ENCODE results near the gene SMARCA1. TPM values are rescaled to one million over a fixed set of nuclear protein-coding genes. Genes with fewer than 3 reads are reported as not detected.

The SMARCA1 gene
- total and polyA plus RNA-seq, 2 of the 13 experiments (the other 11 are each of a cell fraction or from before 2014, with no cell fraction given) = 97.7 to 145 TPM

- TF ChIP-seq NFYC (CRISPR knock-in tag; IDR thresholded peaks at IDR 0.05) (no peak), CBX1 (IDR thresholded peaks at IDR 0.05; ENCODE audit: low read depth) (no peak), CERS6 (CRISPR knock-in tag; IDR thresholded peaks at IDR 0.05) (no peak), CREB3 (CRISPR knock-in tag; IDR thresholded peaks at IDR 0.05) (no peak), SRY (CRISPR knock-in tag; IDR thresholded peaks at IDR 0.05) (no peak), ZNF746 (CRISPR knock-in tag; IDR thresholded peaks at IDR 0.05) (peak; percentile 53; the same call in 1 of the 2 replicates), ZNF234 (CRISPR knock-in tag; conservative IDR thresholded peaks at IDR 0.05) (no peak), ZNF782 (CRISPR knock-in tag; IDR thresholded peaks at IDR 0.05; ENCODE audit: borderline replicate concordance) (no peak), RXRB (CRISPR knock-in tag; IDR thresholded peaks at IDR 0.05; ENCODE audit: borderline replicate concordance) (peak; percentile 82), HMG20B (CRISPR knock-in tag; conservative IDR thresholded peaks at IDR 0.05) (peak; percentile 87), POGZ (CRISPR knock-in tag; IDR thresholded peaks at IDR 0.05) (0 out of 2 replicates have a peak, but pooled peaks have one; percentile 40), BRCA1 (CRISPR knock-in tag; IDR thresholded peaks at IDR 0.05) (no peak), ZNF20 (CRISPR knock-in tag; IDR thresholded peaks at IDR 0.05) (no peak), NFKB2 (CRISPR knock-in tag; IDR thresholded peaks at IDR 0.05; ENCODE audit: borderline replicate concordance) (no peak), ZNF574 (CRISPR knock-in tag; IDR thresholded peaks at IDR 0.05) (no peak), TFE3 (CRISPR knock-in tag; IDR thresholded peaks at IDR 0.05) (peak; percentile 72), MYNN (CRISPR knock-in tag; IDR thresholded peaks at IDR 0.05; ENCODE audit: low read depth) (peak; percentile 94; the same call in 1 of the 2 replicates), SIX4 (CRISPR knock-in tag; IDR thresholded peaks at IDR 0.05) (0 out of 2 replicates have a peak, but pooled peaks have one; percentile 45), GATAD2A (CRISPR knock-in tag; IDR thresholded peaks at IDR 0.05) (peak; percentile 88), ARID2 (CRISPR knock-in tag; IDR thresholded peaks at IDR 0.05; ENCODE audit: borderline replicate concordance) (no peak), SP1 (IDR thresholded peaks at IDR 0.05) (no peak), SP1 (CRISPR knock-in tag; IDR thresholded peaks at IDR 0.05) (no peak), ZNF280B (CRISPR knock-in tag; IDR thresholded peaks at IDR 0.05; ENCODE audit: borderline replicate concordance) (no peak), SMAD3 (CRISPR knock-in tag; IDR thresholded peaks at IDR 0.05) (peak; percentile 62; the same call in 1 of the 2 replicates), HCFC1 (IDR thresholded peaks at IDR 0.05; ENCODE audit: low read depth, low read length) (no peak), YY1 (IDR thresholded peaks at IDR 0.05; ENCODE audit: insufficient read depth, insufficient replicate concordance, low read depth, low read length) (no peak)
These were observed 1.9 kb upstream of the SMARCA1 start (continued) for GRCh38 chrX:129525162-129525561.
